Heart left ventricle (tissue), 16 donors: ENCODE data around the gene FAM83B. TPM values are rescaled to one million over a fixed set of nuclear protein-coding genes. Genes with fewer than 3 reads are reported as not detected.

Source experiments
- ATAC-seq, 4 donors: fragments of 200-7000 bp; cut with Tn5 transposase; one replicate each; pipeline ENCODE4 v1.9.1; 2020 to 2022; ENCODE audit warnings: moderate library complexity in 4 of 4, mild to moderate bottlenecking in 3 of 4, moderate number of reproducible peaks in 1 of 4
- DNase-seq, 5 donors: peaks; one replicate each; pipeline ENCODE4 v3.0.0-alpha.2; 2020
- H3K27ac ChIP-seq, 12 donors: fragments of 200-600 bp; sonication (generic) in 4 of 12; one replicate each; pipeline versions ENCODE4 v1.5.0 to v1.8.0; 2016 to 2022; ENCODE audit warnings: mild to moderate bottlenecking in 2 of 12
- H3K27me3 ChIP-seq, 9 donors: fragments of 200-600 bp; sonication (generic) in 2 of 9; one replicate each; pipeline versions ENCODE4 v1.5.1 to v1.8.0; 2016 to 2022; ENCODE audit warnings: mild to moderate bottlenecking in 3 of 9
- H3K36me3 ChIP-seq, 9 donors: fragments of 200-600 bp; sonication (generic) in 2 of 9; one replicate each; pipeline versions ENCODE4 v1.5.0 to v1.8.0; 2018 to 2022; ENCODE audit warnings: mild to moderate bottlenecking in 2 of 9
- H3K4me1 ChIP-seq, 12 donors: fragments of 200-600 bp; sonication (generic) in 4 of 12; one replicate each; pipeline versions ENCODE4 v1.5.0 to v1.8.0; 2016 to 2022; ENCODE audit warnings: mild to moderate bottlenecking in 3 of 12
- H3K4me3 ChIP-seq, 12 donors: fragments of 200-600 bp; sonication (generic) in 4 of 12; one replicate each; pipeline versions ENCODE4 v1.5.0 to v1.8.0; 2017 to 2022; ENCODE audit warnings: mild to moderate bottlenecking in 9 of 12, moderate library complexity in 4 of 12
- H3K9me3 ChIP-seq, 12 donors: fragments of 200-600 bp; sonication (generic) in 4 of 12; one replicate each; pipeline versions ENCODE4 v1.5.0 to v1.8.0; 2016 to 2022; ENCODE audit warnings: mild to moderate bottlenecking in 1 of 12
- CTCF ChIP-seq, 12 donors: fragments of 200-600 bp; sonication (generic) in 4 of 12; IDR thresholded peaks; one replicate each; pipeline versions ENCODE4 v1.5.0 to v1.8.0; 2018 to 2022; ENCODE audit warnings: antibody characterized with exemption in 12 of 12, mild to moderate bottlenecking in 5 of 12
- POLR2A ChIP-seq, 2 donors: fragments of 450-650 bp; IDR thresholded peaks; one replicate each; pipeline ENCODE4 v1.6.1; 2017; ENCODE audit warnings: antibody characterized with exemption in 2 of 2, mild to moderate bottlenecking in 2 of 2, moderate library complexity in 2 of 2
- WGBS, 4 donors: extraction: QIAGEN DNeasy Blood & Tissue Kit in 2 of 4; methylation state at CpG; one replicate each; pipeline versions ENCODE4 v1.1.5 to v1.1.7; 2013 to 2018; 5-methylcytosine and 5-hydroxymethylcytosine counted together
- intact Hi-C, 10 donors: fragments of 100-400 bp; cut with DNase I; formaldehyde crosslinking; loops; one replicate each; pipeline versions ENCODE4 v1.11.1 to v1.14.2; 2022
- polyA plus RNA-seq, 2 donors: library from polyadenylated mRNA; stranded (reverse); fragments of 200-250 nt; gene quantifications; one replicate each; pipeline ENCODE4 v1.2.3, GENCODE V29; 2013
- total RNA-seq, 9 donors: library from RNA; depleted of rRNA in 2 of 9; stranded (reverse); fragments of >200 nt in 2 of 9; fragmentation: NEBNext Ultra II Directional in 3 of 9; extraction: Animal tissue kit (Norgen Biotek cat#: 25700) in 3 of 9; gene quantifications; one replicate each; pipeline versions ENCODE4 v1.1.0 to v1.2.4, GENCODE V29; 2016 to 2023
- donor health status: ischemic (EF 13 %, LVEDD 7.1; RV severe dilation, severe dysfunction).
- donor health status: healthy with polysubstance abuse.
- donor health status: DM: no; HTN: yes; CAD: no.
- donor health status: DM: no; HTN: no; CAD: no.
- donor health status: ischemic (EF 25% LVEDD 6.9; RV normal size, moderate dysfunction).
- donor health status: ischemic (EF 25% LVEDD 5.7; RV mildly dilated, moderate dysfunction).
- donor health status: healthy.
- donor health status: DM: yes; HTN: yes; CAD: no.
- donor health status: ischemic (EF 35%, LVEDD 5.7; RV mildly dilated, moderate dysfunction).
- donor health status: nonischemic (EF 11% LVEDD 7.7; RV severe dilation, severe dysfunction).
- donor health status: DM: yes; HTN: yes; CAD: no.
- donor health status: PGD.
- donor health status: ischemic (EF 29% LVEDD 5.4; RV normal size, mild dysfunction).
- donor health status: nonischemic (EF 23%, LVEDD 6.1; RV moderate dilation, normal function).

The FAM83B gene
- total and polyA plus RNA-seq, 11 donors: 0.03 to 1.1 (median 0.29) TPM; not detected in 1

DNA sequence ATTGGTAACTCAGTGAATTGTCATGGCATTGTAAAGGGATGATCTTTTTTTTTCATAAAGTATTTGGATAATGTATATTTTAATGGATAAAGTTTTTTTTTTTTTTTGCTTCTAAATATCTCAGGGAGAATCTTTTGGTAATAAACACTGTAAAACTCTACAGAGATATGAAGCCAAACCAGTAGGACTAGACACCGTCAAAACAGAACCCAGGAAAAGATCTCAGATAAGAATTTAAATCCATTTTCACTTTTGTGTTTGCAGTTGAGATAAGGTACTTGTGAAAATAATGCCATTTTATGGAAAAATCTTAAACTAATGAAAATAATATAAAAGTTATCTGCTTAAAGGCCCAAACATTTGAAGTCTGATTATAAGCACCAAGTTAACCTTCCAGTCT, 27.0 kb downstream of the FAM83B start:
- Histone ChIP-seq H3K4me1 (no peaks in the 10 kb centered on the region), H3K9me3 (no peaks in the 10 kb centered on the region), H3K4me3 (no peak overlapping the region), H3K36me3 (no peaks in the 10 kb centered on the region), H3K27me3 (no peaks in the 10 kb centered on the region), H3K27ac (no peak overlapping the region)
- ATAC-seq (no peak), DNase-seq (no peak)
- TF ChIP-seq POLR2A (IDR thresholded peaks at IDR 0.05) (no peak), CTCF (IDR thresholded peaks at IDR 0.05) (no peak)
- WGBS, 4 donors: 47 to 51% (median 49%) methylated on average over 1 of the region's 1 CpG
- intact Hi-C loops: no loop called here

GRCh38 chr6:54874349-54875048, 27.9 kb downstream of the FAM83B start:
- no peaks in the 10 kb centered on the region for H3K27me3 ChIP-seq
- 81 to 88% (median 85%) methylated on average over 2 of the region's 2 CpGs for WGBS, 4 donors
- TF ChIP-seq POLR2A (IDR thresholded peaks at IDR 0.05): no peak
- no peak for TF ChIP-seq CTCF (IDR thresholded peaks at IDR 0.05)
- no peaks in the 10 kb centered on the region for H3K9me3 ChIP-seq
- intact Hi-C loops: loop anchor here in 1 of 10 donors (5.0 kb wide), 1 partner anchor 193 kb away; no protein-coding TSS in a partner anchor
- ATAC-seq (no peak), DNase-seq (no peak)
- no peaks in the 10 kb centered on the region for H3K4me1 ChIP-seq
- no peak overlapping the region for H3K27ac ChIP-seq
- no peaks in the 10 kb centered on the region for H3K36me3 ChIP-seq
- H3K4me3 ChIP-seq: no peak overlapping the region

DNA sequence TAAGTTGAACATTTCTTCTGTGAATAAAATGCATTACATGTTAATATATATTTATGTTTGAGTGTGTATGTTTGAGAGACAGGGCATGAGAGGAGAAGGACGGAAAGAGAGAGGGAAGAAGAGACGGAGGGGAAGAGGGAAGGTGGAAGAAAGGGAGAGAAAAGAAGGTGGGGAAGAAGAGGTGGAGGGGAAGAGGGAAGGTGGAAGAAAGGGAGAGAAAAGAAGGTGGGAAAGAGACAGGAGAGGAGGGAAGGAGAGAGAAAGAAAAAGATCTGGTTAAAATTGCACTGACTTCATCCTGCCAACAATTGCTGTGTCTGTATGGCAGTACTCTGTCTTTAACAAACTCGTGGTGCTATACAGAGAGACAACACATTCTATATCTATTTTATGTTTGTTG, 29.0 kb downstream of the FAM83B start:
- no peak for TF ChIP-seq POLR2A (IDR thresholded peaks at IDR 0.05)
- Histone ChIP-seq H3K4me1 (no peaks in the 10 kb centered on the region), H3K36me3 (no peaks in the 10 kb centered on the region), H3K27ac (no peak overlapping the region), H3K27me3 (no peaks in the 10 kb centered on the region), H3K4me3 (no peak overlapping the region), H3K9me3 (no peaks in the 10 kb centered on the region)
- intact Hi-C loops: loop anchor here in 1 of 10 donors (5.0 kb wide), 1 partner anchor 192 kb away; no protein-coding TSS in a partner anchor
- no peak for ATAC-seq
- DNase-seq: no peak
- WGBS, 4 donors: 64 to 76% (median 71%) methylated on average over 3 of the region's 3 CpGs

GRCh38 chr6:54876365-54876764, 29.8 kb downstream of the FAM83B start:
- no peak overlapping the region for H3K27ac ChIP-seq
- no peak for ATAC-seq
- WGBS, 4 donors: 81 to 90% (median 88%) methylated on average over 8 of the region's 8 CpGs
- intact Hi-C loops: loop anchor here in 1 of 10 donors (5.0 kb wide), 1 partner anchor 191 kb away; no protein-coding TSS in a partner anchor
- H3K4me1 ChIP-seq: no peaks in the 10 kb centered on the region
- H3K36me3 ChIP-seq: no peaks in the 10 kb centered on the region
- no peak for TF ChIP-seq POLR2A (IDR thresholded peaks at IDR 0.05)
- TF ChIP-seq CTCF (IDR thresholded peaks at IDR 0.05): no peak
- no peak overlapping the region for H3K4me3 ChIP-seq
- no peaks in the 10 kb centered on the region for H3K9me3 ChIP-seq
- no peaks in the 10 kb centered on the region for H3K27me3 ChIP-seq
- no peak for DNase-seq
